DOHH2 (cell line): ENCODE results near the gene TMEM60.

Source experiments
- CTCF ChIP-seq: fragments of 200-600 bp; sonication (generic); IDR thresholded peaks from one replicate; pipeline ENCODE4 v1.5.1; 2014; ENCODE audit warnings: antibody characterized with exemption, mild to moderate bottlenecking, low read depth, low read length; ENCODE audit not compliant: poor library complexity, severe bottlenecking
- EZH2phosphoT487 ChIP-seq: fragments of 200-600 bp; sonication (generic); IDR thresholded peaks from 2 replicates; pipeline ENCODE4 v1.6.1; 2017; ENCODE audit warnings: borderline replicate concordance, mild to moderate bottlenecking, antibody characterized with exemption, low read length, moderate library complexity, mixed read lengths

DNA sequence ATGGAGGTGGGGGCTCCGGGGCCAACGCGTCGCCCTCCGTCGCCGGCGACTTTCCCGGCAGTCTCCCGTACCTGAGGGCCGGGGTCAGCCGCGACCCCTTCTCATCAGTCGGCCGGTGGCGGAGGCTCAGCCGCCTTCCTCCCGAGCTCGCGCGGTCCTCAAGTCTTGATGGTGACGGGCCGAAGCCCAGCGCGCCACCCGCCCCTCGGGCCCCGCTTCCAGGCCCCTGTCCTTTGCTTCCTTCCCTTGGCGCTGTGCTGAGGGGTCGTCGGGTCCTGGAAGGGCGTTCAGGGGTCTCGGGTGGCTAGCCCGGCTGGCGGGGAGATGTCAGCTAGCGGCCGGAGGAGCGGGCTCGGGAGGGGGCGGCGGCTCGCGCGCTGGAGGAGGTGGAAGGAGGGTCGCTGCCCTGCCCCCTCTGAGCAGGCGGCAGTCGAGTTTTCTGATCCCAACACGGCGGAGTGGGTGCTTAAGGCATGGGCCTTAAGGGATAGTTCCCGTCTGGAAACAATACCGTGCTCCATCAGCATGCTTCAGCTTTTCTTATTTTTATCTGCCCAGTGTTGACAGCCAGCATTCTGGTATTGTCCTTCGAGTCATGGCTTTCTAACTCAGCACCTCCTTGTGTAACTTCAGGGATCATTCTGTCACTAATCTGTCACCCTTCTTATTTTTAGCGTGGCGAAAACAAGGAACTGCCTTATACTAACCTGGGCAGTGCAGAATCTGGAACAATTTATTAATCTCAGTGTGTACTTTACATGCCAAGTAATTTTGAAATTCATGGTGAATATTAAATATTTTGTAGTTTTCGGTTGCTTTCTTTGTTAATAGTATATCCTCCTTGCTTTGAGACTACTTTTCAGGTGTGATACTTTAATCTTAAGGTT, 1.1 kb upstream of the TMEM60 start:
- peak; percentile 31 for TF ChIP-seq CTCF
- no peak for TF ChIP-seq EZH2phosphoT487
